GM23248 (cell line): ENCODE measurements around the gene MAMDC2. TPM values are rescaled to one million over a fixed set of nuclear protein-coding genes. Genes with fewer than 3 reads are reported as not detected.

ENCODE experiments used
- DNase-seq: peaks from one replicate; pipeline ENCODE4 v3.0.0-alpha.2; 2015
- H2AFZ ChIP-seq: fragments of 200-600 bp; sonication (generic); 2 replicates; pipeline ENCODE4 v1.6.1; 2016; ENCODE audit warnings: antibody characterized with exemption
- H3F3A ChIP-seq: fragments of 200-600 bp; sonication (generic); 2 replicates; pipeline ENCODE4 v1.6.1; 2016; ENCODE audit warnings: mild to moderate bottlenecking, antibody characterized with exemption, mixed run types; ENCODE audit not compliant: insufficient read depth
- H3K27ac ChIP-seq: fragments of 200-600 bp; sonication (generic); 2 replicates; pipeline ENCODE4 v1.5.1; 2016; ENCODE audit warnings: mild to moderate bottlenecking
- H3K27me3 ChIP-seq: fragments of 200-600 bp; sonication (generic); replicated peaks from 2 replicates; pipeline ENCODE4 v1.6.1; 2016; ENCODE audit warnings: mild to moderate bottlenecking; ENCODE audit not compliant: insufficient read depth
- H3K36me3 ChIP-seq: fragments of 200-600 bp; sonication (generic); 2 replicates; pipeline ENCODE4 v1.6.1; 2016; ENCODE audit warnings: low read depth, mild to moderate bottlenecking
- H3K4me1 ChIP-seq: fragments of 200-600 bp; sonication (generic); 2 replicates; pipeline ENCODE4 v1.6.1; 2016; ENCODE audit warnings: mild to moderate bottlenecking; ENCODE audit not compliant: insufficient read depth
- H3K4me2 ChIP-seq: fragments of 200-600 bp; sonication (generic); one replicate; pipeline ENCODE4 v1.6.1; 2016; ENCODE audit warnings: mild to moderate bottlenecking; ENCODE audit not compliant: unreplicated experiment
- H3K4me3 ChIP-seq: fragments of 200-600 bp; sonication (generic); 2 replicates; pipeline ENCODE4 v1.5.1; 2016; ENCODE audit warnings: mild to moderate bottlenecking
- H3K79me2 ChIP-seq: fragments of 200-600 bp; sonication (generic); 2 replicates; pipeline ENCODE4 v1.6.1; 2016; ENCODE audit warnings: mild to moderate bottlenecking; ENCODE audit not compliant: insufficient read depth
- H3K9ac ChIP-seq: fragments of 200-600 bp; sonication (generic); 2 replicates; pipeline ENCODE4 v1.6.1; 2016; ENCODE audit warnings: mild to moderate bottlenecking
- H3K9me2 ChIP-seq: fragments of 200-600 bp; sonication (generic); 2 replicates; pipeline ENCODE4 v1.6.1; 2016; ENCODE audit warnings: mixed run types, mild to moderate bottlenecking, moderate library complexity; ENCODE audit not compliant: insufficient read depth
- H3K9me3 ChIP-seq: fragments of 200-600 bp; sonication (generic); one replicate; pipeline ENCODE4 v1.6.1; 2017; ENCODE audit warnings: low read depth
- H4K20me1 ChIP-seq: fragments of 200-600 bp; sonication (generic); 2 replicates; pipeline ENCODE4 v1.6.0; 2016; ENCODE audit not compliant: insufficient read depth
- EZH2 ChIP-seq: fragments of 200-600 bp; sonication (generic); IDR thresholded peaks from 2 replicates; pipeline ENCODE4 v1.6.1; 2018; ENCODE audit warnings: antibody characterized with exemption, mild to moderate bottlenecking; ENCODE audit not compliant: insufficient read depth, poor library complexity, severe bottlenecking
- EZH2phosphoT487 ChIP-seq: fragments of 200-600 bp; sonication (generic); IDR thresholded peaks from 2 replicates; pipeline ENCODE4 v1.6.1; 2018; ENCODE audit warnings: antibody characterized with exemption, moderate library complexity, mild to moderate bottlenecking, low read depth; ENCODE audit not compliant: insufficient read depth
- WGBS, 2 experiments: methylation state at CpG; one replicate each; pipeline ENCODE4 v1.1.6; 2015 to 2017; ENCODE audit warnings: low lambda C conversion rate in 2 of 2, low coverage in 1 of 2; ENCODE audit errors: missing lambda C conversion rate in 2 of 2; 5-methylcytosine and 5-hydroxymethylcytosine counted together
- in situ Hi-C: fragments of 300-500 bp; cut with MboI; formaldehyde crosslinking; loops from 2 replicates; pipeline ENCODE4 v1.15.0; 2020
- polyA plus RNA-seq: library from polyadenylated mRNA; unstranded; fragments of >200 nt; fragmentation: Nextera tagmentation; extraction: Ambion mirVana; gene quantifications from 2 replicates; pipeline ENCODE4 v1.2.1, GENCODE V29; 2016
- total RNA-seq: library from RNA; depleted of rRNA; stranded (reverse); fragments of >200 nt; shearing (Covaris generic); gene quantifications from 2 replicates; pipeline ENCODE4 v1.2.3, GENCODE V29; 2014

Gene MAMDC2
- total and polyA plus RNA-seq, 2 experiments from 2014 or later: 0.45 TPM; not detected in 1

GRCh38 chr9:70049236-70049635, 5.6 kb downstream of the MAMDC2 start:
- no peak overlapping the region for H3K27ac ChIP-seq
- no peak overlapping the region for H3K4me3 ChIP-seq
- H3F3A ChIP-seq: no peaks in the 10 kb centered on the region
- DNase-seq: peak; percentile 76
- H3K4me1 ChIP-seq: peaks cover 13% of the 10 kb centered on the region; the same call in 1 of the 2 replicates
- H3K4me2 ChIP-seq: no peak overlapping the region
- TF ChIP-seq EZH2phosphoT487: no peak
- no peak for TF ChIP-seq EZH2
- no peaks in the 10 kb centered on the region for H3K9me3 ChIP-seq
- H3K9me2 ChIP-seq: no peaks in the 10 kb centered on the region
- H2AFZ ChIP-seq: no peak overlapping the region
- H3K36me3 ChIP-seq: no peaks in the 10 kb centered on the region
- H3K79me2 ChIP-seq: no peaks in the 10 kb centered on the region
- no peaks in the 10 kb centered on the region for H4K20me1 ChIP-seq
- in situ Hi-C loops: no loop called here
- H3K9ac ChIP-seq: no peak overlapping the region
- peaks cover 15% of the 10 kb centered on the region for H3K27me3 ChIP-seq
- WGBS, 2 experiments: 0 to 8% methylated on average over 4 of the region's 4 CpGs

- Histone ChIP-seq H2AFZ (no peak overlapping the region), H3K4me2 (no peak overlapping the region), H3K9me2 (no peaks in the 10 kb centered on the region), H3K4me3 (no peak overlapping the region), H4K20me1 (no peaks in the 10 kb centered on the region), H3K27ac (no peak overlapping the region), H3F3A (no peaks in the 10 kb centered on the region), H3K27me3 (peaks cover 19% of the 10 kb centered on the region), H3K79me2 (no peaks in the 10 kb centered on the region), H3K4me1 (peaks cover 13% of the 10 kb centered on the region; the same call in 1 of the 2 replicates), H3K9ac (no peak overlapping the region), H3K36me3 (no peaks in the 10 kb centered on the region), H3K9me3 (no peaks in the 10 kb centered on the region)
- TF ChIP-seq EZH2 (no peak), EZH2phosphoT487 (no peak)
- DNase-seq: peak; percentile 77
- WGBS, 2 experiments: 29 to 39% methylated on average over 5 to 6 of the region's 6 CpGs
- in situ Hi-C loops: no loop called here
Observed at GRCh38 chr9:70049672-70050271, 6.1 kb downstream of the MAMDC2 start.

GRCh38 chr9:70052768-70053167, 9.1 kb downstream of the MAMDC2 start:
- no peak overlapping the region for H3K27ac ChIP-seq
- no peak overlapping the region for H2AFZ ChIP-seq
- H4K20me1 ChIP-seq: no peaks in the 10 kb centered on the region
- TF ChIP-seq EZH2phosphoT487 (no peak), EZH2 (no peak)
- peaks cover 13% of the 10 kb centered on the region; the same call in 1 of the 2 replicates for H3K4me1 ChIP-seq
- H3K79me2 ChIP-seq: no peaks in the 10 kb centered on the region
- in situ Hi-C loops: no loop called here
- no peaks in the 10 kb centered on the region for H3F3A ChIP-seq
- 88 to 92% methylated on average over 1 of the region's 1 CpG for WGBS, 2 experiments
- H3K36me3 ChIP-seq: no peaks in the 10 kb centered on the region
- H3K9me2 ChIP-seq: no peaks in the 10 kb centered on the region
- no peak overlapping the region for H3K9ac ChIP-seq
- H3K4me2 ChIP-seq: no peak overlapping the region
- peaks cover 45% of the 10 kb centered on the region for H3K27me3 ChIP-seq
- H3K4me3 ChIP-seq: no peak overlapping the region
- H3K9me3 ChIP-seq: no peaks in the 10 kb centered on the region
- DNase-seq: no peak

GRCh38 chr9:70053864-70054263, 10.2 kb downstream of the MAMDC2 start:
- DNase-seq: no peak
- no peaks in the 10 kb centered on the region for H4K20me1 ChIP-seq
- WGBS, 2 experiments: 83 to 89% methylated on average over 2 of the region's 2 CpGs
- no peaks in the 10 kb centered on the region for H3K79me2 ChIP-seq
- H3K27me3 ChIP-seq: peaks cover 49% of the 10 kb centered on the region
- no peaks in the 10 kb centered on the region for H3K9me2 ChIP-seq
- TF ChIP-seq EZH2 (no peak), EZH2phosphoT487 (no peak)
- no peak overlapping the region for H3K27ac ChIP-seq
- in situ Hi-C loops: no loop called here
- H3K4me2 ChIP-seq: no peak overlapping the region
- peaks cover 10% of the 10 kb centered on the region; the same call in 1 of the 2 replicates for H3K4me1 ChIP-seq
- H3F3A ChIP-seq: no peaks in the 10 kb centered on the region
- no peaks in the 10 kb centered on the region for H3K9me3 ChIP-seq
- no peak overlapping the region for H3K9ac ChIP-seq
- no peak overlapping the region for H3K4me3 ChIP-seq
- no peak overlapping the region for H2AFZ ChIP-seq
- H3K36me3 ChIP-seq: no peaks in the 10 kb centered on the region

- H3K9ac ChIP-seq: no peak overlapping the region
- no peak overlapping the region for H3K27ac ChIP-seq
- H3K27me3 ChIP-seq: peaks cover 53% of the 10 kb centered on the region
- in situ Hi-C loops: no loop called here
- no peak overlapping the region for H3K4me3 ChIP-seq
- H3K4me2 ChIP-seq: no peak overlapping the region
- WGBS, 2 experiments: 92% methylated on average over 3 of the region's 3 CpGs
- H3K36me3 ChIP-seq: no peaks in the 10 kb centered on the region
- no peaks in the 10 kb centered on the region for H3F3A ChIP-seq
- H2AFZ ChIP-seq: no peak overlapping the region
- no peaks in the 10 kb centered on the region for H3K9me3 ChIP-seq
- H3K4me1 ChIP-seq: peaks cover 5% of the 10 kb centered on the region; the same call in 1 of the 2 replicates
- TF ChIP-seq EZH2 (no peak), EZH2phosphoT487 (no peak)
- H3K79me2 ChIP-seq: no peaks in the 10 kb centered on the region
- no peak for DNase-seq
- no peaks in the 10 kb centered on the region for H3K9me2 ChIP-seq
- no peaks in the 10 kb centered on the region for H4K20me1 ChIP-seq
Observed at GRCh38 chr9:70054521-70054920, 10.9 kb downstream of the MAMDC2 start.
